Glutamatergic neuron (in vitro differentiated cells): ENCODE data around the gene LINGO1. TPM values are rescaled to one million over a fixed set of nuclear protein-coding genes. Genes with fewer than 3 reads are reported as not detected.
A peak's percentile ranks its signal among the peaks of the same experiment; 100 is the strongest.

Experiments
- DNase-seq: peaks from one replicate; pipeline ENCODE4 v3.0.0; 2022
- H3K27ac Mint-ChIP-seq: one replicate; pipeline ENCODE4 v1.8.0; 2020; ENCODE audit warnings: mild to moderate bottlenecking, mixed read lengths, inconsistent platforms; ENCODE audit not compliant: unreplicated experiment
- H3K27me3 Mint-ChIP-seq: one replicate; pipeline ENCODE4 v1.8.0; 2020; ENCODE audit warnings: mild to moderate bottlenecking, moderate library complexity, mixed read lengths, inconsistent platforms; ENCODE audit not compliant: unreplicated experiment
- H3K36me3 Mint-ChIP-seq: one replicate; pipeline ENCODE4 v1.8.0; 2020; ENCODE audit warnings: mild to moderate bottlenecking, mixed read lengths, inconsistent platforms; ENCODE audit not compliant: unreplicated experiment
- H3K4me1 Mint-ChIP-seq: one replicate; pipeline ENCODE4 v1.8.0; 2020; ENCODE audit warnings: mild to moderate bottlenecking, low read depth, mixed read lengths, inconsistent platforms; ENCODE audit not compliant: unreplicated experiment
- H3K4me3 Mint-ChIP-seq: one replicate; pipeline ENCODE4 v1.8.0; 2020; ENCODE audit warnings: mild to moderate bottlenecking, mixed read lengths, inconsistent platforms; ENCODE audit not compliant: unreplicated experiment
- H3K9me3 Mint-ChIP-seq: one replicate; pipeline ENCODE4 v1.8.0; 2020; ENCODE audit warnings: mild to moderate bottlenecking, moderate library complexity, mixed read lengths, inconsistent platforms; ENCODE audit not compliant: unreplicated experiment
- total RNA-seq: library from RNA; stranded (reverse); fragmentation: NEBNext Ultra II Directional; extraction: Animal tissue kit (Norgen Biotek cat#: 25700); gene quantifications from one replicate; pipeline ENCODE4 v1.2.1, GENCODE V29; 2021; ENCODE audit not compliant: unreplicated experiment
- TF ChIP-seq, protein P1 (sequence below): fragments of 200-600 bp; sonication (generic); IDR thresholded peaks from one replicate; pipeline ENCODE4 v1.5.0; 2021; ENCODE audit not compliant: partially characterized antibody, unreplicated experiment

The LINGO1 gene
- total RNA-seq, 1 donor from 2014 or later = 180 TPM

DNA sequence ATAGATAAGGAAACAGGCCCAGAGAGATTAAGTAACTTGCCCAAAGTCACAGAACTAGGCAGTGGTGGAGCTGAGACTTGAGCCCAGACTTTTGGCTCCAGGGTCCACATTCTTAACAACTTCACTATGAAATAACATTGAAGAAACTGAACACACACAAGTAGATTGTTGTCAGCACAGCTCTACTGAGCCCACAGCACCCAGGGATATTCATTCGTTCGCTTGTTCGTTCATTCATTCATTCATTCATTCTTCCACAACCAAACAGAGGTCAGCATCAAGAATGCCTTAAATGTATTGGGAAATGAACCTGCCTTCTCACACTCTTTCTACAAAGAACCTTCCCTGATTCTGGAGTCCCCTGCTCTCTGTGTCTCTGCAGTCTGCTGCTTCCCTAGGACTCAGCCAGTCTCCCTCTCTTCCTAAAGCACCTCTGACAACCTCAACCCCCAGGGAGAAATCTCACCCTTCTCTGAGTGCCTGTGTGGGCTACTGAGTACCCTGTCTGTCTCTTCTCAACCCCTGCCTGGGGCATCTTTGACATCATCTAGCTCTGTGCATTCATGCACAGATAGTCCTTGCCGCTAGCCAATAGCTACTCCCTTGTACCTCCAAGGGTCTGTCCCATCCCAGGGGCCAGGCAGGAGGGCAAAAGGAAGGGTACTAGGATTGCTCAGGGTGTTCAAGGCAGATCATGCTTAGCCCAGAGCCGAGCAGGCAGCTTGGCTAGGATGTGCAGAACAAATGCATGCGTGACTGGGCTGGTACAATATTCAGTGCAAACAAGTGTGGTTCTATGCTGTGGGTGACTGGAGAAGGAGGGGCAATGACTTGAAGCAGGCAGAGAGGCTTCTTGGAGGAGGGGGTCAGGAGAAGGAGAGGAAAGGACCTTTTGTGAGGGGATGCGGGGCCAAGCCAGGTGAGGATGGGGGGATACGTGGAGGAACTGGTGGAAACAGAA, 3.4 kb downstream of the LINGO1 start:
- peaks cover 14% of the 10 kb centered on the region for H3K27me3 Mint-ChIP-seq
- peak overlapping the region; percentile 86 for H3K4me3 Mint-ChIP-seq
- peaks cover 10% of the 10 kb centered on the region for H3K9me3 Mint-ChIP-seq
- H3K4me1 Mint-ChIP-seq = peaks cover 25% of the 10 kb centered on the region
- peak; percentile 15 for DNase-seq
- no peaks in the 10 kb centered on the region for H3K36me3 Mint-ChIP-seq
- TF ChIP-seq, protein P1, sequence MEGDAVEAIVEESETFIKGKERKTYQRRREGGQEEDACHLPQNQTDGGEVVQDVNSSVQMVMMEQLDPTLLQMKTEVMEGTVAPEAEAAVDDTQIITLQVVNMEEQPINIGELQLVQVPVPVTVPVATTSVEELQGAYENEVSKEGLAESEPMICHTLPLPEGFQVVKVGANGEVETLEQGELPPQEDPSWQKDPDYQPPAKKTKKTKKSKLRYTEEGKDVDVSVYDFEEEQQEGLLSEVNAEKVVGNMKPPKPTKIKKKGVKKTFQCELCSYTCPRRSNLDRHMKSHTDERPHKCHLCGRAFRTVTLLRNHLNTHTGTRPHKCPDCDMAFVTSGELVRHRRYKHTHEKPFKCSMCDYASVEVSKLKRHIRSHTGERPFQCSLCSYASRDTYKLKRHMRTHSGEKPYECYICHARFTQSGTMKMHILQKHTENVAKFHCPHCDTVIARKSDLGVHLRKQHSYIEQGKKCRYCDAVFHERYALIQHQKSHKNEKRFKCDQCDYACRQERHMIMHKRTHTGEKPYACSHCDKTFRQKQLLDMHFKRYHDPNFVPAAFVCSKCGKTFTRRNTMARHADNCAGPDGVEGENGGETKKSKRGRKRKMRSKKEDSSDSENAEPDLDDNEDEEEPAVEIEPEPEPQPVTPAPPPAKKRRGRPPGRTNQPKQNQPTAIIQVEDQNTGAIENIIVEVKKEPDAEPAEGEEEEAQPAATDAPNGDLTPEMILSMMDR = no peak
- H3K27ac Mint-ChIP-seq = peak overlapping the region; percentile 96

DNA sequence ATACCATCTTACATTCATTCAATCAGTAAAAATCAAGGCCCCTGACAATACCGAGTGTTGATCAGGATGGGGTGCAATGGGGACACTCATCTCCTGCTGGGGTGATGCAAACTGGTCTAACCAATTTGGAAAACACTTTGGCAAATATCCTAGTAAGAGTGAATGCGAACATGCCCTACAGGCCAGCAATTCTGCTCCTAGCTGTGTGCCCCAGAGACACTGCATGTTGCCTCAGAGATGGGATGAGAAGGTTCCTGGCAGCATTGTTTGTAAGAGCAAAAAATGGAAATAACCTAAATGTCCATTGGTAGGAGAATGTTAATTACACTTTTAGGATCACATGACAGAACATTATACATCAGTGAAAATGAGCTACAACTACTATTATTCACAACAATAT, 4.7 kb downstream of the LINGO1 start:
- TF ChIP-seq, protein P1 = no peak
- peaks cover 12% of the 10 kb centered on the region for H3K9me3 Mint-ChIP-seq
- H3K27ac Mint-ChIP-seq = no peak overlapping the region
- peaks cover 30% of the 10 kb centered on the region for H3K4me1 Mint-ChIP-seq
- H3K36me3 Mint-ChIP-seq = no peaks in the 10 kb centered on the region
- peak overlapping the region; percentile 1 for H3K4me3 Mint-ChIP-seq
- H3K27me3 Mint-ChIP-seq = peaks cover 14% of the 10 kb centered on the region
- DNase-seq = no peak

DNA sequence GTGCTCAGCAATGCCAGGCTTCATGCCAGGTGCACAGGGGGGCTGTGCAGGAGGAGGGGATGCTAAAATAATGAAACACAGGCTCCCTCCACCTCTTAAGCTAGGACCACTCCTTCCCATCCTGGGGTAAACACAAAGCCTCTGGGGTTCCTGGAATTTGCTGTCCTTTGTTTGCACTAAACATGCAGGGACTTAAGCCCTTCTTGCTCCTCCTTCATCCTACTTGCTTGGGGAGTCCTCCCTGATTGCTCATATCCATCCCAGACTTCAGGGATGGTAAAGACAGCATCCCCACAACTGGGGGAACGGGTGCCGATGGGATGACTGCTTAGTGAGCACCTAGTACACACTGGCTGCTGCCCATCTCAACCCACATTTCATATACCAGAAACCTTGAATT, 5.1 kb downstream of the LINGO1 start:
- Mint-ChIP-seq H3K27ac (no peak overlapping the region), H3K36me3 (no peaks in the 10 kb centered on the region)

DNA sequence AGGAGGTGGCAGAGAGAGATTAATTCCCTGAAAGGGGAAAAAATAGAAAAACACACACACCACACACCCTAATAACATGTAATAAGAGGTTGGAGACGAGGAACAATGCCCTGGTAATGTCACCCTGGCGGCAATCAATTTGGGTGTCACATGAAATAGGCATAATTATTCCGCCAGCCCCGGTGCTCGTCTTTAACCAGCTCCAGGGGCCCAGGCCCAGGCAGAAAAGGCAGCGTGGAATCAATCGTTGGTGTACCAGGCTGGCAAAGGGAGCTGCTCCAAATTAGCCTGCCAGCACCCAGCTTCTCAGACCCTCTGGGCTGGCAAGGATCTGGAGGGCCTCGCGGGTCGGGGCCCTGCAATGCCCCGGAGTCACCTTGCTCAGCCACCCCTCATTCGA, 5.6 kb downstream of the LINGO1 start:
- Mint-ChIP-seq H3K4me3 (peak overlapping the region; percentile 18), H3K27ac (no peak overlapping the region), H3K9me3 (peaks cover 13% of the 10 kb centered on the region), H3K27me3 (peaks cover 14% of the 10 kb centered on the region), H3K36me3 (no peaks in the 10 kb centered on the region), H3K4me1 (peaks cover 32% of the 10 kb centered on the region)
- TF ChIP-seq, protein P1 = no peak
- no peak for DNase-seq

More for the DNA sequence above, 5.1 kb downstream of the LINGO1 start:
- H3K9me3 Mint-ChIP-seq = peaks cover 13% of the 10 kb centered on the region
- H3K4me3 Mint-ChIP-seq = peak overlapping the region; percentile 1
- TF ChIP-seq, protein P1 = no peak
- H3K27me3 Mint-ChIP-seq = peaks cover 14% of the 10 kb centered on the region
- DNase-seq = no peak
- H3K4me1 Mint-ChIP-seq = peaks cover 32% of the 10 kb centered on the region

DNA sequence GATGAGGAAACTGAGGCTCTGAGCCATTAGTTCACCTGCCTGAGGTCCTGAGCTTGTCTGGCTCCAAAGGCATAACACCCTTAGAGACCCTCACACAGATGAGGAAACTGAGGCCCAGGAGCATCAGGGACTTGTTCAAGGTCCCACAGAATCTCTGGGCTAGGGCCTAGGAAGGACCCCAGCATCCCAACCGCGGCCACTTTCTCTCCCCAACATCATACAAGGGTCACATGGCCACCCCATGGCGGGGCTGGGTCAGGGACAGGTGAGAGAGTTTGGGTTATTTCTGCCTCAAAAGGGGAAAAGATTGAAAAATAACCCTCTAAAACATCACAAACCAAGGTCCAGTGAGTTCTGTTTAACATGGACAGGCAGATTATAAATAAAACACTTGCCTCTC, 6.7 kb downstream of the LINGO1 start:
- H3K27me3 Mint-ChIP-seq = peaks cover 13% of the 10 kb centered on the region
- H3K27ac Mint-ChIP-seq = no peak overlapping the region
- no peak overlapping the region for H3K4me3 Mint-ChIP-seq
- TF ChIP-seq, protein P1 = no peak
- H3K36me3 Mint-ChIP-seq = no peaks in the 10 kb centered on the region
- peaks cover 34% of the 10 kb centered on the region for H3K4me1 Mint-ChIP-seq
- no peak for DNase-seq
- peaks cover 13% of the 10 kb centered on the region for H3K9me3 Mint-ChIP-seq
